ENCODE data around the gene ZNHIT2.
"Not testable (repeated sequence)": the region's sequence is repeated elsewhere in the genome, so short reads cannot be mapped to it uniquely, and the experiment has no call there.

ZNHIT2 gene

GRCh38 chr11:65117206-65118096 is at the start of gene ZNHIT2:
Gene ZNHIT2, minus strand, starts transcription at chr11:65117701. Its CDS starts 48 bp downstream, at chr11:65117653.
- DNase-seq (ENCODE audit: low spot score) = peak; percentile 99

- DNase-seq (ENCODE audit: low spot score) = no peak
These were observed 49.4 kb upstream of the ZNHIT2 start for GRCh38 chr11:65166893-65167292.

DNA sequence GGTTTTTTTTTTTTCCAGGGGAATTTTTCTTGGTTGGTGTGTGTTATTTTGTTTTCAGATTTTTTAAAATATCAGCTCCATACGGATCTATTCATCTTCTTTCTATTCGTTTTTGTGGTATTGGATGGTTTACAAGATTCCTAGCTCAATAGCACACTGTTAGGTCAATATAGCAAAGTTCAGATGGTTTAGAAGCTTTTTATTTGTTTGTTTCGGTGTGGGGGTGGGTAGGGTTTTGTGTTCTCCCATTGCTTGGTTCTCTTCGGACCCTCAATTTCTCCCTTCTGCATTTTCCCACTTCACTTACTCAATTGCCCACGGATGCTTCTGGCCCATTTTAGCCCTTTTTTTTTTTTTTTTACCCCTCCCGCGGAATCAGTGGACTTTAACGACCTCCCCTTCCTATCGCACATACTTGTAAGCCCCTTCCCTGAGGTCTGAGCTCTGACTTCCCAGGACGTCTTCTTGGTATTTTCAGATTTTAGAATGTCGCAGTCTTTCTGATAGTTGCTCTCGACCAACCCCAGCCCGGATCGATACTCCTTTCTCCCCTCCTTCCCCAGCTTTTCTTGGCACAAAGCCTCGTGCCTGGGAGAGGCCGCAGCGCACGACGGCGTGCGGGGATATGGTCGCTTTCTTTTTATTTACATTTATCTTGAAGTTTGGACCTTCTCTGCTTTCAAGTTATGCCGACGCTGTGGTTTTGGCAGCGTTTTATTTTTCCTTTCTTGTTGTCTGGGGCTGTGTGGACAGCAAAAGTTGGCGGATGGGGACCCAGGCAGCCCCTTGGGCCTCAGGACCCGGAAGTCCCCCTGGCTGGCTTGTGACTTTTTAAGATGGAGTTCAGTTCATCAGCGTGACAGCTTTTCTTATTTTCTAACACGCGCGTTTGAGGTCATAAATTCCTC is 48.2 kb upstream of the ZNHIT2 start:
- no peak for DNase-seq (ENCODE audit: low spot score)

DNA sequence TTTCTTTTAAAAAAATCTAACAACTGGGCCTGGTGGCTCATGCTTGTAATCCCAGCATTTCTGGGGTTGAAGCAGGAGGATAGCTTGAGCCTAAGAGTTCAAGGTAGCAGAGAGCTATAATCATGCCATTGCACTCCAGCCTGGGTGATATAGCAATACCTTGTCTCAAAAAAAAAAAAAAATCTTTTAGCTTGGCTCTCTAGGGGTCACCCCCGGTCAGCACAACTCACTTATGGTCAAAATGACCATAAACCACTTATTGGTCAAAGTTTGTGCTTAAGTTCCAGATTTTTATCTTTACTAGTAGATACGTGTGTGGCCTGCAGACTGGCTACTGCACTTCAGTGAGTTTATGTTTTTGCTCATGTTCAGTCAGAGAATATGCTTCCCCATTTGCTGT is 46.2 kb upstream of the ZNHIT2 start:
- no peak for DNase-seq (ENCODE audit: low spot score)

DNA sequence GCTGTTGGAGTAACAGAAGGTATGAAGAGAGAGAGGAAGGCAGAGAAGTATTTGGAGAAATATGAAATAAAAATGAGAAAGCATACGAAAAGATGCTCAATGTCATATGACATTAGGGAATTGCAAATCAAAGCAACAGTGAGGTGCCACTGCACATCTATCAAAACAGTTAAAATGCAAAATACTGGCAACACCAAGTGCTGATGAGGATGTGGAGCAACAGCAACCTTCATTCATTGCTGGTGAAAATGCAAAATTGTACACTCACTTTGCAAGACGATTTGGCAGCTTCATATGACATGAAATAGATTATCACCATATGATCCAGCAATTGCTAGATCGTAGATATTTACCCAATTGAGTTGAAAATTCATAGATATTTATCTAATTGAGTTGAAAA is 43.1 kb upstream of the ZNHIT2 start:
- no peak for DNase-seq (ENCODE audit: low spot score)

- DNase-seq (ENCODE audit: low spot score) = no peak
These were observed 41.5 kb upstream of the ZNHIT2 start for GRCh38 chr11:65159012-65159411.

DNA sequence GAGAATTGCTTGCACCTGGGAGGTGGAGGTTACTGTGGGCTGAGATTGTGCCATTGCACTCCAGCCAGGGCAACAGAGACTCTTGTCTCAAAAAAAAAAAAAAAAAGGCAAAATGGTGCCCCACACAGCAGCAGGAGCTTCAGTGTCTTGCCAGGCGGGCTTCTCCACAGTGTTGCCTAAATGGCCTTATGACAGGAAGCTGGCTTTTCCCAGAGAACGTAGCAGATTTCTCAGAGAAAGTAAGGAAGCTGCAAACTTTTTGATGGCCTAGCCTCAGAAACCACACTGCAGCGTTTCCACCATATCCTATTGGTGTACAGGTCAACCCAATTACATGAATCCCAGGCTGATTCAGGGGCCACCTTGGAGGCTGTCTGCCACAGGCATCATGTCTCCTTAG is 39.8 kb upstream of the ZNHIT2 start:
- no peak for DNase-seq (ENCODE audit: low spot score)

GRCh38 chr11:65156926-65157325 is 39.4 kb upstream of the ZNHIT2 start:
- DNase-seq (ENCODE audit: low spot score) = no peak

DNA sequence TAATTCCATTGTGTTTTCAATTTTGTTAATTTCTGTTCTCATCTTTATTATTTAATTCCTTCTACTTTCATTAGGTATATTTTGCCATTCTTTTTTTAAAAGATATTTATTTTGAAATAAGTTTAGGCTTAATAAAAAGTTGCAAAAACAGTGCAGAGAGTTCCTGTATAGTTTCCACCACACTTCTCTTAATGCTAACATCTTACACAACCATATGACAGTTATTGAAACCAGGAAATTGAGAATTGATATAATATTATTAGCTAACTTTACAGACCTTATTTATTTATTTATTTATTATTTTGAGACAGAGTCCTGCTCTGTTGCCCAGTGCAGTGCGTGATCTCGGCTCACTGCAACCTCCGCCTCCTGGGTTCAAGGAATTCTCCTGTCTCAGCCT is 38.8 kb upstream of the ZNHIT2 start:
- no peak for DNase-seq (ENCODE audit: low spot score)

GRCh38 chr11:65152122-65152521 is 34.6 kb upstream of the ZNHIT2 start:
- no peak for DNase-seq (ENCODE audit: low spot score)

GRCh38 chr11:65151331-65151899 is 33.9 kb upstream of the ZNHIT2 start:
- no peak for DNase-seq (ENCODE audit: low spot score)

- DNase-seq (ENCODE audit: low spot score) = peak; percentile 61
These were observed 33.2 kb upstream of the ZNHIT2 start for GRCh38 chr11:65150509-65151299.

- DNase-seq (ENCODE audit: low spot score) = not testable (repeated sequence)
These were observed 32.6 kb upstream of the ZNHIT2 start for GRCh38 chr11:65150131-65150508.

DNA sequence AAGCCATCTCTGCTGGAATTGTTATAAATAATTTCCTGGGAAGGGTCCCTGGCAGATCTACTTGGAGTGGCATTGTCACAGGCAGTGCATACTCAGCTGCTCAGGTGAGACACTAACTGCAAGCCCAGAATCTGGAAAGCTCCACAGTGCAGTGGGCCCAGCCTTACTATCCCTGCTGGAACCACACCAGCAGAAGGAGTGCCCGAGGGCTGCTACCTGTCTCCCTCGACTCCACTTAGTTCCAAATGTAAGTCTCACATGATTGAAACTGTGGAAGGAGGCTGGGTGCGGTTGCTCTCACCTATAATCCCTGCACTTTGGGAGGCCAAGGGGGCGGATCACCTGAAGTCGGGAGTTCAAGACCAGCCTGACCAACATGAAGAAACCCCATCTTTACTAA is 31.2 kb upstream of the ZNHIT2 start:
- no peak for DNase-seq (ENCODE audit: low spot score)

- no peak for DNase-seq (ENCODE audit: low spot score)
These were observed 30.0 kb upstream of the ZNHIT2 start for GRCh38 chr11:65147352-65148075.

GRCh38 chr11:65141896-65142494 is 24.5 kb upstream of the ZNHIT2 start:
- DNase-seq (ENCODE audit: low spot score) = no peak

DNA sequence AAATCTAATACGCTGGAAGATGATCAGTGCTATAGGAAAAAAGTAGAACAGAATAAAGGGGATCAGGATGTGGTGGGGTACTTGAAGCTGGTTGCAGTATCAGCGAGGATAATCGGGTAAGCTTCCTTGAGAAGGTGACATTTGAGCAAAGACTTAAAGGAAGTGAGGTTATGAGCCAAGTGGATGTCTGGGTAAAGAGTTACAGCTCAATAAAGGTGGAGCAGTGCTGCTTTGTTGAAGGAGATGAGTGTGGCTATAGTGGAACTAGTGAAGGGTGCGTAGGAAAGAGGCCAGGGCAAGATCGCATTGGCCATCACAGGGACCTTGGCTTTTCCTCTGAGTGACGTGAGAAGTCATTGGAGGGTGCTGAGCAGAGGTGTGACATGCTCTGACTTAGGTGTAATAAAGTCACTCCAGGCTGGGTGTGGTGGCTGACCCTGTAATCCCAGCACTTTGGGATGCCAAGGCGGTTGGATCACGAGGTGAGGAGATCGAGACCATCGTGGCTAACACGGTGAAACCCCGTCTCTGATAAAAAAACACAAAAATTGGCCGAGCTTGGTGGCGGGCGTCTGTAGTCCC is 19.1 kb upstream of the ZNHIT2 start:
- DNase-seq (ENCODE audit: low spot score) = no peak

- DNase-seq (ENCODE audit: low spot score) = no peak
These were observed 18.2 kb upstream of the ZNHIT2 start for GRCh38 chr11:65135633-65136145.

GRCh38 chr11:65134952-65135632 is 17.6 kb upstream of the ZNHIT2 start:
- peak; percentile 88 for DNase-seq (ENCODE audit: low spot score)

Data from globus pallidus (tissue), 1 donor.